ENCODE data around the gene RRAD.
"Not testable (repeated sequence)": the region's sequence is repeated elsewhere in the genome, so short reads cannot be mapped to it uniquely, and the experiment has no call there.

RRAD gene

DNA sequence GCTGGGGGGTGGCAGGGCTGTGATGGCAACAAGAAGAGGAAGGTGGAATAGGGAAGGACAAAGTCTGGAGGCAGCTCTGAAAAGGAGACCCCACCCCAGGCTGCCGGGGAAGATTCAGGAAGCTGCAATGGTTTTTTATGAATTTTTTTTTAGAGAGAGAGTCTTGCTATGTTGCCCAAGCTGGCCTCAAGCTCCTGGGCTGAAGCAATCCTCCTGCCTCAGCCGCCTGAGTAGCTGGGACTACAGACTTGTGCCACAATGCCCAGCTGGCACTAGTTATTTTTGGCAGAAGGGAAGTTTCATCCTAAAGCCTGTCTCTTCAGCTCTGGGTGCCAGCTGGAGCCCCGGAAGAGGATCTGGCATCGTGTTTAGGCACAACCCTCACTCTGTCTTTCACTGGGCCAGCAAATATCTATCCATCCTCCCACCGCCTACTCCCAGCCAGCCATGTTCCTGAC is 34.4 kb upstream of the RRAD start:
- Histone ChIP-seq H3K4me3 (replicated peaks; ENCODE audit: low read depth, low read length) (no peak overlapping the region), H3K27me3 (replicated peaks; ENCODE audit: control insufficient read depth, insufficient read depth, low read length) (no peaks in the 10 kb centered on the region), H3K36me3 (ENCODE audit: control insufficient read depth, insufficient read depth, low read length) (no peaks in the 10 kb centered on the region)
- DNase-seq (ENCODE audit: extremely low read depth, insufficient read length): no peak
- TF ChIP-seq, protein P1, sequence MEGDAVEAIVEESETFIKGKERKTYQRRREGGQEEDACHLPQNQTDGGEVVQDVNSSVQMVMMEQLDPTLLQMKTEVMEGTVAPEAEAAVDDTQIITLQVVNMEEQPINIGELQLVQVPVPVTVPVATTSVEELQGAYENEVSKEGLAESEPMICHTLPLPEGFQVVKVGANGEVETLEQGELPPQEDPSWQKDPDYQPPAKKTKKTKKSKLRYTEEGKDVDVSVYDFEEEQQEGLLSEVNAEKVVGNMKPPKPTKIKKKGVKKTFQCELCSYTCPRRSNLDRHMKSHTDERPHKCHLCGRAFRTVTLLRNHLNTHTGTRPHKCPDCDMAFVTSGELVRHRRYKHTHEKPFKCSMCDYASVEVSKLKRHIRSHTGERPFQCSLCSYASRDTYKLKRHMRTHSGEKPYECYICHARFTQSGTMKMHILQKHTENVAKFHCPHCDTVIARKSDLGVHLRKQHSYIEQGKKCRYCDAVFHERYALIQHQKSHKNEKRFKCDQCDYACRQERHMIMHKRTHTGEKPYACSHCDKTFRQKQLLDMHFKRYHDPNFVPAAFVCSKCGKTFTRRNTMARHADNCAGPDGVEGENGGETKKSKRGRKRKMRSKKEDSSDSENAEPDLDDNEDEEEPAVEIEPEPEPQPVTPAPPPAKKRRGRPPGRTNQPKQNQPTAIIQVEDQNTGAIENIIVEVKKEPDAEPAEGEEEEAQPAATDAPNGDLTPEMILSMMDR (IDR thresholded peaks at IDR 0.05; ENCODE audit: insufficient read depth, low read length, poor library complexity, severe bottlenecking): no peak

DNA sequence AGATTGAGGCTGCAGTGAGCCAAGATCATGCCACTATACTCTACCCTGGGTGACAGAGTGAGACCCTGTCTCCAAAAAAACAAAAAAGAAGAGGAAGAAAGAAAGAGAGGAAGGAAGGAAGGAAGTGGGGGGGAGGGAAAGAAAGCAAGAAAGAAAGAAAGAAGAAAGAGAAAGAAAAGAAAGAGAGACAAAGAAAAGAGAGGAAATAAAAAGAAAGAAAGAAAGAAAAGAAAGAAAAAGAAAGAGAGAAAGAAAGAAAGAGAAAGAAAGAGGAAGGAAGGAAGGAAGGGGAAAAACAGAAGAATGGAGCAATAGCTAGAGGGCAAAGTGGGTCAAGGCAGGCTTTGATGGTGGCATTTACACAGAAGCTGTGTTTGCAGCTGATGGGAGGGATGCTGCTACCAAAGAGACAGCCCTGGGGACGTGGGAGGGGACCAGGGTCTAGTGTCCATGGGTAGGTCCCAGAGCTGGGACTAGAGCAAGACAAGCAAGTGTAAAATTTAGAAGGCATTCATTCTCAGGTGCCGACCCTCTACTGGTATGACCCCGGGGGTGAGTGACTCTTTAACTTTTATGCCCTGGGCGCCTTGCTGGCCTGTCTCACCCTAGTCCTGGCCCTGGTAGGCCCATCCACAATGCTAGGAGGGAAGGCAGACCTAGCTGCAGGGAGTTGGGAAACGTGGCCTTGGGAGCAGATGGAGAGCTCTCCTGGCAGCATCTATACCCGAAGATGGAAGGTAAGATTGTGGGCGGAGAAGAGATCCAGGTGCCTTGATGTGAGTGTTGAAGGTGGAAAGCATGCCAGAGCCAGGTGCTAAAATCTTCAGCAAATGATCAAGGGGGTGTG is 33.7 kb upstream of the RRAD start:
- TF ChIP-seq, protein P1 (IDR thresholded peaks at IDR 0.05; ENCODE audit: insufficient read depth, low read length, poor library complexity, severe bottlenecking): no peak

DNA sequence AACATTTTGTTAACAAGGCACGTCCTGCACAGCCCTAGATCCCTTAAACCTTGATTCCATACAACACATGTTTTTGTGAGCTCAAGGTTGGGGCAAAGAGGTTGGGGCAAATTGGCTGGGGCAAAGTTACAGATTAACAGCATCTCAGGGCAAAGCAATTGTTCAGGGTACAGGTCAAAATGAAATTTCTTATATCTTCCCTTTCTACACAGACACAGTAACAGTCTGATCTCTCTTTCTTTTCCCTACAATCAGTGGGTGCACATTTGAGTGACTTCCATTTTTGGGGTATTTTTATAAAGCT is 30.8 kb upstream of the RRAD start:
- not testable (repeated sequence) for H3K4me3 ChIP-seq (replicated peaks; ENCODE audit: low read depth, low read length); H3K27me3 ChIP-seq (replicated peaks; ENCODE audit: control insufficient read depth, insufficient read depth, low read length); H3K36me3 ChIP-seq (ENCODE audit: control insufficient read depth, insufficient read depth, low read length); DNase-seq (ENCODE audit: extremely low read depth, insufficient read length)

More for the DNA sequence above, 33.7 kb upstream of the RRAD start:
- Histone ChIP-seq H3K36me3 (ENCODE audit: control insufficient read depth, insufficient read depth, low read length) (no peaks in the 10 kb centered on the region), H3K27me3 (replicated peaks; ENCODE audit: control insufficient read depth, insufficient read depth, low read length) (no peaks in the 10 kb centered on the region), H3K4me3 (replicated peaks; ENCODE audit: low read depth, low read length) (no peak overlapping the region)
- no peak for DNase-seq (ENCODE audit: extremely low read depth, insufficient read length)

DNA sequence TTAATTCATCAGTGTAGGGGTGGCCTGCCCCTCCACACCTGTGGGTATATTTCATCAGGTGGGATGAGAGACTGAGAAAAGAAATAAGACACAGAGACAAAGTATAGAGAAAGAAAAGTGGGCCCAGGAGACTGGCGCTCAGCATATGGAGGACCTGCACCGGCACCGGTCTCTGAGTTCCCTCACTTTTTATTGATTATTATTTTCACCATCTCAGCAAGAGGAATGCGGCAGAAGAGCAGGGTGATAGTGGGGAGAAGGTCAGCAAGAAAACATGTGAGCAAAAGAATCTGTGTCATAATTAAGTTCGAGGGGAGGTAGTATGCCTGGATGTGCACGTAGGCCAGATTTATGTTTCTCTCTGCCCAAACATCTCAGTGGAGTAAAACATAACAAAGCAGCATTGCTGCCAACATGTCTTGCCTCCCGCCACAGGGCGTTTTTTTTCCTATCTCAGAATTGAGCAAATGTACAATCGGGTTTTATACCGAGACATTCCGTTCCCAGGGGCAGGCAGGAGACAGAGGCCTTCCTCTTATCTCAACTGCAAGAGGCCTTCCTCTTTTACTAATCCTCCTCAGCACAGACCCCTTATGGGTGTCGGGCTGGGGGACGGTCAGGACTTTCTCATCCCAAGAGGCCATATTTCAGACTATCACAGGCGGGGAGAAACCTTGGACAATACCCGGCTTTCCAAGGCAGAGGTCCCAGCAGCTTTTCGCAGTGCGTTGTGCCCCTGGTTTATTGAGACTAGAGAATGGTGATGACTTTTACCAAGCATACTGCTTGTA is 30.2 kb upstream of the RRAD start:
- H3K4me3 ChIP-seq (replicated peaks; ENCODE audit: low read depth, low read length); H3K36me3 ChIP-seq (ENCODE audit: control insufficient read depth, insufficient read depth, low read length); H3K27me3 ChIP-seq (replicated peaks; ENCODE audit: control insufficient read depth, insufficient read depth, low read length); DNase-seq (ENCODE audit: extremely low read depth, insufficient read length): not testable (repeated sequence)

DNA sequence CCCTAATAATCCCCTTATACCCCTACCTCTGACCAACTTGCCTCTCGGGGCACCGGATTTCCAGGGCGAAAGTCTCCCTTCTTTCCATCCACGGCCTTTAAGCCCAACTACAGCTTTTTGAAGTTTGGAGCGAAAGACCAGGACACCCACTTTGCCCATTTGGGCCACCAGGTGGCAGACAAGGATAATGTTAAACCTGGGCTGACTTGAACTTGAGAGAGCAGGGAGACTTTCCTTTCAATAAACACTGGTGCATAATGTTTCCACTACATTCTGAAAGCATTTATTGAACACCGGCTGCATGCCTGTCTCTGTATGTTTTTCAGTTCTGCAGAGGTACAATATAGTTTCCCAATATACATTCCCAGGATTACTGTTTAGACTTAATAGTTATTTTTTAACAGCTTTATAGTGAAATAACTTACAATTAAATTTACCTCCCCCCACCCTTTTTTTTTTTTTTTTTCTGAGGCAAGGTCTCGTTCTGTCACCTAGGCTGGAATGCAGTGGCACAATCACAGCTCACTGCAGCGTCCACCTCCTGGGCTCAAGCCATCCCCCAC is 28.8 kb upstream of the RRAD start:
- TF ChIP-seq, protein P1 (IDR thresholded peaks at IDR 0.05; ENCODE audit: insufficient read depth, low read length, poor library complexity, severe bottlenecking): peak; percentile 82
- Histone ChIP-seq H3K27me3 (replicated peaks; ENCODE audit: control insufficient read depth, insufficient read depth, low read length) (no peaks in the 10 kb centered on the region), H3K4me3 (replicated peaks; ENCODE audit: low read depth, low read length) (no peak overlapping the region), H3K36me3 (ENCODE audit: control insufficient read depth, insufficient read depth, low read length) (no peaks in the 10 kb centered on the region)
- DNase-seq (ENCODE audit: extremely low read depth, insufficient read length): no peak

DNA sequence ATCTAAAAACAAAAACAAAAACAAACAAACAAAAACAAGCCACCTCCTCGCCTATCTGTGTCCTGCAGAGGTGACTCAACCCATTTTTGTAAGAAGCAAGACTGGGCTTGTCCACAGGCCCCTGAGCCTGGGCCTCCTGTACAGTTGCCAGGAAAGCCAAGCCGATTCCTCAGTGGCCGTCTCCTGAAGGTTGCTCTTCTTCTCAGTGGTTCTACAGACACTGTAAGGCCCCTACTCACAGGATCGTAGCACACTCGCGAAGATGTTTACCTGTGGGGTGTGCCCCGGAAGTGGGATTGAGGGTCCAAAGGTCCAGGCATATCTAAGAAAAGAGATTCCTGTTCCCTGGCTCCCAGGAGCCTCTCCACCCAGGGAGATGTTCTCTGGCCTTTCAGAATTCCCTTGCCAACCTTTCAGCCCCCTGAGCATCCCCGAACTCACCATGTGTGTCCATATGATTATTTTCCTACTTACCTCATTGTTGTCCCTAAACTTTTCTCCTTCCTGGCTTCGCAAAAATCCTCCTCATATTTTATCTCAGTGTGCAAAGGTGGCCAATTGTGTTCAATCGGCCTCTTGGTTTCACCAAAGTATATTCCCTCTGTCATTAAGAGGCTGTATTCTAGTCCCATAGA is 28.2 kb upstream of the RRAD start:
- H3K27me3 ChIP-seq (replicated peaks; ENCODE audit: control insufficient read depth, insufficient read depth, low read length): no peaks in the 10 kb centered on the region
- TF ChIP-seq, protein P1 (IDR thresholded peaks at IDR 0.05; ENCODE audit: insufficient read depth, low read length, poor library complexity, severe bottlenecking): no peak
- no peak for DNase-seq (ENCODE audit: extremely low read depth, insufficient read length)
- no peaks in the 10 kb centered on the region for H3K36me3 ChIP-seq (ENCODE audit: control insufficient read depth, insufficient read depth, low read length)
- H3K4me3 ChIP-seq (replicated peaks; ENCODE audit: low read depth, low read length): no peak overlapping the region

Measured in GM06990 (cell line).